GM20431 (cell line): Measurements from ENCODE around the gene BTN3A1.
"Not testable (repeated sequence)": the region's sequence is repeated elsewhere in the genome, so short reads cannot be mapped to it uniquely, and the experiment has no call there.

Source experiments
- in situ Hi-C: fragments of 300-500 bp; cut with MseI, MboI; formaldehyde crosslinking; loops from one replicate; pipeline ENCODE4 v1.15.0; 2020; ENCODE audit warnings: low sequenced_read_pairs; ENCODE audit not compliant: unreplicated experiment

Gene BTN3A1

DNA sequence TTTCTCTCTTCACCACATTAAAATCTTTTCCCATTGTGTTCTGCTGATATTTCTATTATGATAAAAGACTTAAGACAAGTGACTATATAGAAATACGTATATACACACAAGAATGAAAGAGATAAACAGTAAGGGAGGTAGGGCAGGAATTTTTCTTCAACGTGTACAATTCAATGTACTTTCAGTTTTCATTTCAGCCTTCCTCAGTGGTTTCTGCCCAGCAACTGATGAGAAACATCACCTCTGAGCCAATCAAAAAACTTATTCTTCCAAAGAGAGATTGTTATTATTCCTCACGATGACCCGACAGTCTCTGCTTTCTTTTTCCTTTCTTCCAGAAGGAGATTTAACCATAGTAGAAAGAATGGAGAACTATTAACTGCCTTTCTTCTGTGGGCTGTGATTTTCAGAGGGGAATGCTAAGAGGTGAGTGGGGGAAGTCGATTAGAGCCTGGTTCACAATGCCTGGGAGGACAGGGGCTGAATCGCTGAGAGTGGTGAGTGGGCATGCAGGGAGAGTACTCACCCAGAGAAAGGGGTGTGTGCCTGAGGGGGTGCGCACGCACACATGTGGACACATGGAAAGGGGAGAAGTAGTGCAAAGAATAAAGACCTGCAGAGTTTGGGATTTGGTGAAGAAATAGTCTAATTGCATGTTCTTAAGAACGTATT is at the start of gene BTN3A1:
Gene BTN3A1 (plus strand): TSS at position 289 of the 672 bp plus-strand sequence. CDS start 3,289 bp downstream, outside the sequence.
- in situ Hi-C loops = no loop called here

GRCh38 chr6:26352315-26352714 is 49.8 kb upstream of the BTN3A1 start:
- in situ Hi-C loops = no loop called here

DNA sequence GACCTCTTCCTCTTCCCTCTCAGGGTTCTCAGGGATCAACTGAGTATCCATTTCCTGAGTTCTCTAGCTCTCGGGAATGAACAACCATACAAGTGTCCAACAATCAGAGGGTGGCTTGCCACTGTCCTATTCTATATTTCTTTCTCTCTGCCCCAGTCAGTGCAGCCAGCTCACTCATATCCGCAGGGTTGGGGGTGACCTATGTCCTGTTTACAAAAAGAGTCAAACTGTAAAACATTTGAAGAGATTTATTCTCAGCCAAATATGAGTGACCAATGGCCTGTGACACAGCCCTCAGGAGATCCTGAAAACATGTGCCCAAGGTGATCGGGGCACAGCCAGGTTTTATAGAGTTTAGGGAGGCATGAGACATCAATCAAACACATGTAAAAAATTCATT is 47.9 kb upstream of the BTN3A1 start:
- in situ Hi-C loops = no loop called here

DNA sequence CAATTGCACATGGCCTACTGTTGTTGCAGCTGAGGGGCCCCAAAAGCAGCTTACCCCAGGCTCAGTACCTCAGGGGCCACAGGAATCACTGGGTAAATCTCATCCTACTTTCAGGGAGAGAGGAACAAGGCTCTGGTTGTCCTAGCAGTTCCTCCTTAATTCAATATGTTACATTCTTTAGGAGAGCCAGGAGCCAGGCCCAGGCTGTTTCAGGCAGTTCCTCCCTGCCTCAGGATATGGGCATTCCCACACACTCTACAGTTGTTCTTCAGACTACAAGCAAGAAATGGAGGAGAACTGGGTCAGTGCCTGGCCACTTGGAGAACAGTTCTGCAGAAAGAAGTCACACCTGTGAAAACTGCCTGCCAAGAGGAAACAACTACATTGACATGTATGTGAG is 46.7 kb upstream of the BTN3A1 start:
- in situ Hi-C loops = no loop called here

DNA sequence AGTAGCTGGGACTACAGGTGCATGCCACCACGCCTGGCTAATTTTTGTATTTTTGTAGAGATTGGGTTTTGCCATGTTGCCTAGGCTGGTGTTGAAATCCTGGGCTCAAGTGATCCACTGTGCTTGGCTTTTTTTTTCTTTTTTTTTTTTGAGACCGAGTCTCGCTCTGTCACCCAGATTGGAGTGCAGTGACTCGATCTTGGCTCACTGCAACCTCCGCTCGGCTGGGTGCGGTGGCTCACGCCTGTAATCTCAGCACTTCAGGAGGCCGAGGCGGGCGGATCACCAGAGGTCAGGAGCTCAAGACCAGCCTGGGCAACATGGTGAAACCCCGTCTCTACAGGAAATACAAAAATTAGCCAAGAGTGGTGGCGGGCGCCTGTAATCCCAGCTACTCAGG is 44.5 kb upstream of the BTN3A1 start:
- in situ Hi-C loops = not testable (repeated sequence)

- in situ Hi-C loops = no loop called here
These were observed 43.5 kb upstream of the BTN3A1 start for GRCh38 chr6:26358511-26358981.

GRCh38 chr6:26359765-26360164 is 42.3 kb upstream of the BTN3A1 start:
- in situ Hi-C loops = no loop called here

GRCh38 chr6:26360451-26361416 is 41.3 kb upstream of the BTN3A1 start:
- in situ Hi-C loops = no loop called here

DNA sequence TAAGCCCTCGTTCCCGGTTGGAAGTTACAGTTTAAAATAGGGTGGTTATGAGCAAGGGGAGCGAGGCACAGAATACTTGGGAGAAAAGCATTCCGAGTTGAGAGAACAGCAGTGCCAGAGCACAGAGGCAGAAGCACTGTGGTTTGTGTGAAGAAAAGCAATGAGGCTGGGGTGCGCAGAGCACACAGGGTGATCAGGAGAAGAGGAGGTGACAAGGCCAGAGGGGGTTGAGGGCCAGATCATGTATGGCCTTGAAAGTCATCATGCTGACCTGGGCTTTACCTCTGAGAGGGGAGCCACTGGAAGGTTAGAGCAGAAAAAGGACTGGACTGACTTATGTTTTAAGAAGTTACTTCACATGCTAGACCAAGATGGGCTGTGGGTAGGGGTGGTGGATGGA is 40.5 kb upstream of the BTN3A1 start:
- in situ Hi-C loops = no loop called here

- in situ Hi-C loops = no loop called here
These were observed 39.8 kb upstream of the BTN3A1 start for GRCh38 chr6:26362093-26362835.

DNA sequence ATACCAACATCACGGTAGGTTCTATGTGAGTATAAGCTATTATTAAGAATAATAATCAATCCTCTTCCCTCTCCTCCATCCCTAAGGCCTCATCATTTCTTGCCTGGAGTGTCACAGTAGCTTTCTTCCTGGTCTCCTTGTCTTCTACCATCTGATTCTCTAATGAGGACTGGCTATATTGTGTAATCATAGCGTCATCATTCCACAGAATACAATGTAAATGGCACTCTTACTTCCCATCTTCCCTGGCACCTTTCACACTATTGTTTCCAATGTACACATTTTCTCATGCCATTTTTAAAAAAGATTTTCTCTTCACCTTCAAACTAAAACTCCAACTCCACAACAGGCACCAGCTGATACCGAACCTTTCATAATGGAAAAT is 39.2 kb upstream of the BTN3A1 start:
- in situ Hi-C loops = no loop called here

DNA sequence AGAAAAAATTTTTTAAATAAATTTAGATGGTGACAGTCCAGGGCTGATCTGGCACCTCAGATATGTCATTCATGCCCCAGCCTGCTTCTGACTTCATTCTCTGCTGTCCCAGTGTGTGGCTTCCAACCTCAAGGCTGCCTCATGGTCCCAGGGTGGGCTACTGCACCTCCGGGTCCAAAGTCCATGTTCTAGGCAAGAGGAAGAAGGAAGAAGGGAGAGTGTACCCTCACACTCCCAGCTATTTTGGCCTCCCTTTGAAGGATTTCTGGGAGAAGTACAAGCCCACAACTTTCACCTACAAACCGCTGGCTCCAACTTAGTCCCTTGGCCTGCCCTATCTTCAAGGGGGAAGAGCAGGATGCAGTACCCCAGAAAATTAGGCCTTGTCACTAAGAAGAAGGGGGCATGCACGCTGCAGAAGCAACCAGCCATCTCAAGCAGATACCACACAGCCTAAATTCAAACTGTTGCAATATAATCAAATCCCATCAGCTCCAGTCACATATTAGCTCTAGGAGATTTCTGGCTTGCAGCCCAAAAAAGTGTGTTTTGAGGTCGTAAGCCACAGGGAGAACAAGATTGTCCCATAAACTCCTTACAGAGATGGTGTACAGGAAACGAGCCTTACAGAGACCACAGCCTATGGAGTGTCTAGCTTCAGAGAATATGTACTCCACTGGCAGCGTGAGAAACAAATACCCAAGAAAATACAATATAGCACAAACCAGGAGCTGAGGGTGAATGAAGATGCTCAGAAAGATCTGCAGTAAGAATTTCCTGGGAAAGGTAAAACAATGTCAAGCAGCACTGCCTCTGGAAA is 38.0 kb upstream of the BTN3A1 start:
- in situ Hi-C loops = no loop called here

GRCh38 chr6:26365633-26365995 is 36.5 kb upstream of the BTN3A1 start:
- in situ Hi-C loops = no loop called here

- in situ Hi-C loops = no loop called here
These were observed 35.6 kb upstream of the BTN3A1 start for GRCh38 chr6:26366504-26366903.

GRCh38 chr6:26367114-26367513 is 35.0 kb upstream of the BTN3A1 start:
- in situ Hi-C loops = no loop called here

GRCh38 chr6:26371813-26372212 is 30.3 kb upstream of the BTN3A1 start:
- in situ Hi-C loops = not testable (repeated sequence)

DNA sequence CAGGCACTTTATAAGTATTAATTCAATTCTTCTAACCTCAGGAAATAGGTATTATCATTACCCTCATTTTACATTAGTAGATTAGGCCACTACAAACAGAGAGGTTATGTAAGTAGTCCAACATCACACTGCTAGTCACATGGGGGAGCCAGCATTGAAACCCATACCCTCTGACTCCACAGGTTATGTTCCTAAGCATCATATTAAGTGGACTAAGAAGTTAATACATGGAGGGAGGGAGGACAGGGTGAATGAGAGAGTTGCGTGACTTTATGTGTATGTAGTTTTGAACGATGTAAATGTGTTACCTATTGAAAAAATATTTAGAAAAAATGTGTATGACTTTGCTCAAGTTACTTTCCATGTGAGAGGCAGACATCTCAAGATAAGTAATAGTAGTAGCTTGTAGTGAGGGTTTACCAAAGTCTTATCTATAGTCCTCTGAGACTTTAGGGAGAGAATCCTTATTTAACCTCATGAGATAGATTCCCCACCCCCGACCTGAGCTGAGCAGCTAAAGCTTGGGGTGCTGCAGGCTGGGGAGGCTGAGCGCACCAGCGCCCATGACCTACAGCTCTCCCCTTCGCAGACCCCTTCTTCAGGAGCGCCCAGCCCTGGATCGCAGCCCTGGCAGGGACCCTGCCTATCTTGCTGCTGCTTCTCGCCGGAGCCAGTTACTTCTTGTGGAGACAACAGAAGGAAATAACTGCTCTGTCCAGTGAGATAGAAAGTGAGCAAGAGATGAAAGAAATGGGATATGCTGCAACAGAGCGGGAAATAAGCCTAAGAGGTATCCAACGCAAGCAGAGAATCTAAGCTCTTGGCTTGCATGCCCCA is 29.5 kb upstream of the BTN3A1 start:
- in situ Hi-C loops = no loop called here

GRCh38 chr6:26375270-26375669 is 26.8 kb upstream of the BTN3A1 start:
- in situ Hi-C loops = no loop called here

DNA sequence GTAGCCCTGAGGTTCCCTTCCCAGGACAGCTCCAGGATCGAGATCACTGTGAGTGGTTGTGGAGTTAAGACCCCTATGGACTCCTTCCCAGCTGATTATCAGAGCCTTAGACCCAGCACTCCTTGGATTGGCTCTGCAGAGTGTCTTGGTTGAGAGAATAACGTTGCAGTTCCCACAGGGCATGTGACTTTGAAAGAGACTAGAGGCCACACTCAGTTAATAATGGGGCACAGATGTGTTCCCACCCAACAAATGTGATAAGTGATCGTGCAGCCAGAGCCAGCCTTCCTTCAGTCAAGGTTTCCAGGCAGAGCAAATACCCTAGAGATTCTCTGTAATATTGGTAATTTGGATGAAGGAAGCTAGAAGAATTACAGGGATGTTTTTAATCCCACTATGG is 24.4 kb upstream of the BTN3A1 start:
- in situ Hi-C loops = no loop called here
